ENCODE results near the gene HELZ2.
"Not testable (repeated sequence)": the region's sequence is repeated elsewhere in the genome, so short reads cannot be mapped to it uniquely, and the experiment has no call there.

The HELZ2 gene, protein sequence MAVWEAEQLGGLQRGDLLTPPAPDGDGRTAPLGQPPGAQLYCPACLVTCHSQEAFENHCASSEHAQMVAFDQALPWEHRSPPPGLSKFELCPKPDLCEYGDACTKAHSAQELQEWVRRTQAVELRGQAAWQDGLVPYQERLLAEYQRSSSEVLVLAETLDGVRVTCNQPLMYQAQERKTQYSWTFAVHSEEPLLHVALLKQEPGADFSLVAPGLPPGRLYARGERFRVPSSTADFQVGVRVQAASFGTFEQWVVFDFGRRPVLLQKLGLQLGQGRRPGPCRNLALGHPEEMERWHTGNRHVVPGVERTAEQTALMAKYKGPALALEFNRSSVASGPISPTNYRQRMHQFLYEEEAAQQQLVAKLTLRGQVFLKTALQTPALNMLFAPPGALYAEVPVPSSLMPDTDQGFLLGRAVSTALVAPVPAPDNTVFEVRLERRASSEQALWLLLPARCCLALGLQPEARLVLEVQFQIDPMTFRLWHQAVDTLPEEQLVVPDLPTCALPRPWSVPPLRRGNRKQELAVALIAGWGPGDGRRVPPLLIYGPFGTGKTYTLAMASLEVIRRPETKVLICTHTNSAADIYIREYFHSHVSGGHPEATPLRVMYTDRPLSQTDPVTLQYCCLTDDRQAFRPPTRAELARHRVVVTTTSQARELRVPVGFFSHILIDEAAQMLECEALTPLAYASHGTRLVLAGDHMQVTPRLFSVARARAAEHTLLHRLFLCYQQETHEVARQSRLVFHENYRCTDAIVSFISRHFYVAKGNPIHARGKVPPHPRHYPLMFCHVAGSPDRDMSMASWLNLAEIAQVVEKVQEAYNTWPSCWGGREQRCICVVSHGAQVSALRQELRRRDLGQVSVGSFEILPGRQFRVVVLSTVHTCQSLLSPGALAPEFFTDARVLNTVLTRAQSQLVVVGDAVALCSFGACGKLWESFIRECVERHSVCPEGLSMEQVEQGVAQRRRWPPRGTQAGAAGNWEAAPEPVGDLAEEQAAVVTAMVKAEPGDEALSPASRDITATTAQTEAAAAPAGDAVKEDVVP (N-terminal part only)

DNA sequence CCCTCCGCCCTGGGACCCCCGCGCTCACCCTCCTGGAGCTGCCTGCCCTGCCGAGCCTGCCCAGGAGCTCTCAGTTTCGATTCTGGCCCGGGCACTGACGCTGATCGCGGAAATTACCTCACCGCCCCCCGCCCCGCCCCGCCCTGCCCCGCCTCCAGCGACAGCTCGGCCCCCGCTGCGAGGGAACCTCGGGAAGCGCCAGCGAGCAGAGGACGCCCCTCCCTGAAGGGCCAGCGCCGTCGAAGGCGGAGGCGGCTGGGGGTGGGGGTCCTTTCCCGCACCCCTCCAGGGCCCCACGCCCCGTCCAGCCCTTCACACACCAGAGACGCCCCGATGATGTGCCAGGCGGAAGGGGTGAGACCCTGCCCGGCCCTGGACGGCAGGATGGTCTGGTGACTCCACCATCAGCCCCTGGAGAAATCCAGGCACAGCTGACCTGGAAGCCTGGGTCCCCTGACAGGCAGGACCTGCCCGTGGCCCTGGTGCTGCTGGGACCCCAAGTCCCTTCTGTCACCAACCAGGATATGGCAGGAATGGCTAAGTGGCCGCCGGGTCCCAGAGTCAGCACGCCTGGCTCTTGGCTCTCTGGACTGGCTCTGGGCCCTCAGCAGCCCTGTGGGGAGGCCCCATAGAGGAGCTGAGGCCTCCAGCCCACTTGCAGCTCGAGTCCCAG lies at the start of gene HELZ2:
TSS of gene HELZ2 (minus strand) at position 84 of the 673 bp plus-strand sequence. CDS start 1,854 bp downstream, outside the sequence.
- no peak for DNase-seq (ENCODE audit: low spot score)

DNA sequence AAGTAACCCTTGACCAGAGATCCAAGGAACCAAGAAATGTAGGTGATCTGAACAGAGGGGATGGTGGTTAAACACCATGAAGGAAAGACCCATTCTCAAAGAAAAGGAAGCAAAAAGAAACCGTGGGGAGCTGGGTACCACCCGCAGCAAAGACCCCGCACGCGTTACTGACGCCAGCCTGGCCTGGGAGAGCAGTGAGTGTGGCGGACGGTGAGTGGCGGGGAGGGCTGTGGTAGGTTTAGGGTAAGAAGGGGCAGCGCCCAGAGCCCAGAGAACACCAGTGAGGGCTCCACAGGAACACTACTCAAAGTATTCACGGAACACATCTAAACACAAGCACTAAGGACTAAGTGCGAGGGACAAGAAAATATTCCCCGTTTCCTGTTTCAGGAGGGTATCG lies 48.7 kb upstream of the HELZ2 start:
- DNase-seq (ENCODE audit: low spot score), result no peak

DNA sequence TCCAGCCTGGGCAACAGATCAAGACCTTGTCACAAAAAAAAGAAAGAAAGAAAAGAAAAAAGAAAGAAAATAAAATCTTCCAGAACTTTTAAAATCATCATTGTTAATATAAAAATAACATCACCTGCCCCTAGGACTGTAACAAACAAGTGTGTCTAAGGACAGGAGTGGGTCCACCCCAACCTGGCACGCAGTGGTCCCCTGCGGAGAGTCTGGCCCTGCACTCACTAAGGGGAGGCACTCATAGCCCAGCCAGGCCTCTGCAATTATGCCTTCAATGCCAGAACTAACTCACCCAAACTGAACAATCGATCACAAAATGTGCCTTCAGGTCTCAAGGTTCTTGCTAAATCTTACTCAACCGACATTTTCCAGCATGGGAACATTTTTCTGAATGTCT lies 48.1 kb upstream of the HELZ2 start:
- DNase-seq (ENCODE audit: low spot score), result no peak

DNA sequence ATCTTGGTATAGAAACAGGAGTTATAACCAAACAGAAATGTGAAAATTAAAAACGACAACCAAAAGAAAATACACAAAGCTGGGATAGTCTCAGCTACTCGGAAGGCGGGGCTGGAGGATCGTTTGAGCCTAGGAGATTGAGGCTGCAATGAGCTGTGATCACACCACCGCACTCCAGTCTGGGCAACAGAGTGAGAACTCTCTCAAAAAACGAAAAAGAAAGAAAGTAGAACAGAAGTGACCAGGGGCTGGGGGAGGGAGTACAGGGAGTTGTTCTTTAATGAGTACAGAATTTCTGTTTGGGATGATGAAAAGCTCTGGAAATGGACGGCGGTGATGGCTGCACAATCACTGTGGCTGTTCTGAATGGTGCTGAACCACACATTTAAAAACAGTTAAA lies 47.0 kb upstream of the HELZ2 start:
- DNase-seq (ENCODE audit: low spot score), result no peak

DNA sequence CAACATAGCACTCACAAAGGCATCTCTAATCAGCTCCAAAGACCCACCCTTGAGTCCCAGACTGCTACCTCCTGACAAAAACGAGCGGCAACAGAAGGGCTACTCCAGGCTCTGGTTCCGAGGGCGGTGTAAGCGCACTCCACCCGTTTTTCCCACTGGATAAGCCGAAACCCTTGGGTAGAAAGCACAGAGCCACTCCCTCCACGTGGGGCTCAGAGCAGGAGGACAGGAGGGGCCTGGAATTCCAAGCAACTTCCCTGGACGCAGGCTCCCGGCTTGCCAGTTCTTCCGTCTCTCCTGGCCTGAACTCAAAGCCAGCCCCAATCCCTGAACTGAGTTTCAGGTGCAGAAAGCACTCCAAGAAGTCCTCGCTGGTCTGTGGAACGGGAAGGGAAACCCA lies 45.5 kb upstream of the HELZ2 start:
- DNase-seq (ENCODE audit: low spot score), result no peak

DNA sequence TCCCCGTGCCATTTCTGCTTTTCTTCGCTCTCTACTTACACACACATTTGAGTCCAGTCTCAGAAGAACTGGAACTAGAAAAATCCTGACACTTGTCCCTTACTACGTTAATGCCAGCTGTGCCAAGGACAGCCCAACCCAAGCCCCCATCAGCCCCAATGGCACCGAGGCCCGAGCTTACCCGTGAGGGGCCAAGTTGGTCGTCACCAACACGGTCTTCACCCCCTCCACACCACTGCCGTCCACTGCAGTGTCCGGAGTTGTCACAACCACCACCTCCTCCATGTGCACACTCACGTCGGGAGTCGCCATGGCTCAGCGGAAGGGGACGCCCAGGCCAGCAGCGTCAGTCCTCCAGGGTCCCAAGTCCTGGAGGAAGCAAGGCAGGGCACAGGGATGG lies 45.0 kb upstream of the HELZ2 start:
- DNase-seq (ENCODE audit: low spot score), result no peak

DNA sequence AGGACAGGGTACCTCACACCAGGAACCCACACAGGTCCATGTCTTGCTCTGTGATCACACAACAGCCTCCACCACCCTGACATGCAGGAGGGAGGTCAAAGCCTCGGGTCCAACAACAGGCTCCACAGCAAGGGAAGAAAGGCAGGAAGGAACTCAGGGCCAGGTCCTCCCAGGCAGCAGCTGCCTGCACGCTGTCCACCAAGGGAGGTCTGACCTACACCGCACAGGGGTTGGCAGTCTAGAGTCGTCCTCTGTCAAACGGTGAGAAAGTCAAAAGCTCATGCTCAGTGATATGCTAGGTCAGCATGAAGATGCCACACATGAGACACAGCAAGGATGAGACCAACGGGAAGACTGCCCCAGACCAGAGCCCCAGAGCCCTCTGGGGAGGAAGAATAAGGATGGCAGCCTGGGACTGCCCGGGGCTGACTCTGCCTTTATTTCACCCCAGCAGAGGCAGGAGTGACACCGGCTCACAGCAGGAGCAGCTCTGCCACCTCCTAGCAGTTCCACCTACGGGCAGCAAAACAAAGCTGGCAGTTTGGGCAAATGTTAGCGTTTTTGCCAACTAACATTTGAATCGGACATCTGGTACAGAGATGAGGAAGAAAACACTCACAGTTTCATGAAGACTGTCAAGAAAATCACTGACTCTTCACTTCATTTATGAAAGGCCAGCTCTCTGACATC lies 44.4 kb upstream of the HELZ2 start:
- no peak for DNase-seq (ENCODE audit: low spot score)

DNA sequence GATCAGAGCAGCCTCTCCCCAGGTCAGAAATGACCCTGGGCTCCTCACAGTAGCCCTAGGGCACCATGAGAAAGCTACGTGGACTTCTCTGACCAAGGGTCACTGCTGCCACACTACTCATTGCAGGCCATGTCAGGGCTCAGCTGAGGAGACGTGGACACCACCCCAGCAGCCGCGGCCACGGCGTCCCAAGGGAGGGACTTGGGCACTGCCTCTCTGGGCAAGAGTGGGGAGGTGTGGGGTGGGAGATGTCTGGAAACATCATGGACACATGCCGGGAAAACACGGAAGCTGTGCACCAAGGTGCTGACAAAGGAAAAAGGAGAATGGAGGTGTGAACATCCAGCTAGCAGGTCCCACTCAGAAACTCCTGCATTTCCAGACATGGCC lies 43.8 kb upstream of the HELZ2 start:
- no peak for DNase-seq (ENCODE audit: low spot score)

DNA sequence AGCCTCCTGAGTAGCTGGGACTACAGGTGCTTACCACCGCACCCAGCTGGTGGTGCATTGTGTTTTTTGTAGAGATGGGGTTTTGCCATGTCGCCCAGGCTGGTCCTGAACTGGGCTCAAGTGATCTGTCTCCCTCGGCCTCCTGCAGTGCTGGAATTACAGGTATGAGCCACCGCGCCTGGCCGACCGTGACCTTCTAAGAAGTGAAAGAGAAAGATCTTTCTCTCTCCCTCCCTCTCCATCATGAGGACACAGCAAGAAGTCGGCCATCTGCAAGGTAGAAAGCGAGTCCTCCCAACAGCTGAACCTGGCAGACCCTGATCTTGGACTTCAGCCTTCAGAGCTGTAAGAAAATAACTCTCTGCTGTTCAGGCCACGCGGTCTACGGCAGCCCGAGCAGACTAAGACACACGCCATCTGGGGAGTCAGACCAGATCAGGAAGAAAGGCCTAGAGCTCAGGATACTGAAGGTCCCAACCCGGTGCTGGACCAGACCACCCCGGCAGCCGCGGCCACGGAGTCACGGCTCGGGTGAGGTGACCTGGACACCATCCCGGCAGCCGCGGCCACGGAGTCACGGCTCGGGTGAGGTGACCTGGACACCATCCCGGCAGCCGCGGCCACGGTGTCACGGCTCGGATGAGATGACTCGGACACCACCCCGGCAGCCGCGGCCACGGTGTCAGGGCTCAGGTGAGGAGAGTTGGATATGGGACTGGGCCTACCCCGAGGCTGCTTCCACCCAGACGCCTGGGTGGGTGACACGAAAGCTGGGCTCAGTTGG lies 43.2 kb upstream of the HELZ2 start:
- DNase-seq (ENCODE audit: low spot score), result no peak

DNA sequence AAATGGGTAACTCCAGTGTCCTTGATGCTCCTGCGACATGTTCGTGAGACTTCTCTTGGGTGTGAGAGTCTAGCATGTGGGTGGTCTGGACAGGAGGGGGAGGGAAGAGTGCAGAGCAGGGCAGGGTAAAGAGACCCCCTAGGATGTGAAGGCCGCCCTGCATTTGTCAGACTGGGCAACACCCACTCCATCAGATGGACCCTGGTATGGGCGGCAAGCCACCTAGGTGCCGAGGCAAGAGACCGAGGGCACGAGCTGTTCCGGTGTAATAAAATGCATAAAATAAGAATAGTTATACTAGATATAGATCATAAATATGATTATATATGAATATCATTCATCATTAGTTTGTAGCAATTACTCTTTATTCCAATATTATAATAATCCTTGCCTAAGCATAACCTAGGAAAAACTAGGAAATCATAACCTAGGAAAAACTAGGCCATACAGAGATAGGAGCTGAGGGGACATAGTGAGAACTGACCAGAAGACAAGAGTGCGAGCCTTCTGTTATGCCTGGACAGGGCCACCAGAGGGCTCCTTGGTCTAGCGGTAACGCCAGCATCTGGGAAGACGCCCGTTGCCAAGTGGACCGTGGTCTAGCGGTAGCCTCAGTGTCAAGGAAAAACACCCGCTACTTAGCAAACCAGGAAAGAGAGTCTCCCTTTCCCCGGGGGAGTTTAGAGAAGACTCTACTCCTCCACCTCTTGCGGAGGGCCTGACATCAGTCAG lies 40.0 kb upstream of the HELZ2 start:
- DNase-seq (ENCODE audit: low spot score), result not testable (repeated sequence)

DNA sequence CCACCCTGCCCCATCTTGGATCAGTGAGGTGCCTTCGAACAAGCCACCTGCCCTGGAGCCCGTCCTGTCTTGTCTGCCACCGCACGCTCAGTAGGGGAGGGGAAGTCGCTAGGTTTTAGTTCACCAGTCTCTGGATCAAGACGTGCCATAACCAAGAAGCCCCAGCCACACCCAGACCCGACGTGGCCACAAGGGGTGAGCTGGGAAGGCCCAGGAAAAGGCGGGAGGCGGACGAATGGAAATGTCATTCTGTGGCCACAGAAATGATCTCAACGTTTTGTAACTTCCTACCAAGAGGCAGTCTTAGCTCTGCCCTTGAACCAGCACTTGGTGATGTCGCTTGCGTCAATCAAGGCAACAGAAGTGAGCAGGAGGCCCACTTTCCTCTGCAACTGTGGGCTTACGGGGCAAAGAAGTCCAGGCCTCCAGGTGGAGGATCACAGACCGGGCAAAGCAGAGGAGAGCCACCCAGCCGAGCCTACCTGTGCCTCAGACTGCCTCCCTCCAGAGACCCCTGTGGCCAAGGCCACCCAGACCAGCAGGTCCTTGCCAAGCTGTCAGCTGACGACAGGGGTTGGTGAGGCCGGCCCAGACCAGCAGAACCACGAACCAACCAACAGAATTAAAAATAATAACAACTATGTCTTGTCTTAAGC lies 38.4 kb upstream of the HELZ2 start:
- no peak for DNase-seq (ENCODE audit: low spot score)

DNA sequence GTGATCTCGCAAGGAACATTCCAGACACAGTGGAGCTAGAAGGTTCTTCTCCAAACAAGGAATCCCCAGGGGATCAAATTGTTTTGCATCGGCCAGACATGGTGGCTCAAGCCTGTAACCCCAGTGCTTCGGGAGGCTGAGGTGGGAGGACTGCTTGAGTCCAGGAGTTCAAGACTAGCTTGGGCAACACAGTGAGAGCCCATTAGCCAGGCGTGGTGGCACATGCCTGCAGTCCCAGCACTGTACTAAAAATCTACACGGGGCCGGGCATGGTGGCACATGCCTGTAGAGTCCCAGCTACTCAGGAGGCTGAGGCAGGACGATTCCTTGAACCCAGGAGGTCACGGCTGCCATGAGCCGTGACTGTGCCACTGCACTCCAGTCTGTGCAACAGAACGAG lies 37.6 kb upstream of the HELZ2 start:
- no peak for DNase-seq (ENCODE audit: low spot score)

DNA sequence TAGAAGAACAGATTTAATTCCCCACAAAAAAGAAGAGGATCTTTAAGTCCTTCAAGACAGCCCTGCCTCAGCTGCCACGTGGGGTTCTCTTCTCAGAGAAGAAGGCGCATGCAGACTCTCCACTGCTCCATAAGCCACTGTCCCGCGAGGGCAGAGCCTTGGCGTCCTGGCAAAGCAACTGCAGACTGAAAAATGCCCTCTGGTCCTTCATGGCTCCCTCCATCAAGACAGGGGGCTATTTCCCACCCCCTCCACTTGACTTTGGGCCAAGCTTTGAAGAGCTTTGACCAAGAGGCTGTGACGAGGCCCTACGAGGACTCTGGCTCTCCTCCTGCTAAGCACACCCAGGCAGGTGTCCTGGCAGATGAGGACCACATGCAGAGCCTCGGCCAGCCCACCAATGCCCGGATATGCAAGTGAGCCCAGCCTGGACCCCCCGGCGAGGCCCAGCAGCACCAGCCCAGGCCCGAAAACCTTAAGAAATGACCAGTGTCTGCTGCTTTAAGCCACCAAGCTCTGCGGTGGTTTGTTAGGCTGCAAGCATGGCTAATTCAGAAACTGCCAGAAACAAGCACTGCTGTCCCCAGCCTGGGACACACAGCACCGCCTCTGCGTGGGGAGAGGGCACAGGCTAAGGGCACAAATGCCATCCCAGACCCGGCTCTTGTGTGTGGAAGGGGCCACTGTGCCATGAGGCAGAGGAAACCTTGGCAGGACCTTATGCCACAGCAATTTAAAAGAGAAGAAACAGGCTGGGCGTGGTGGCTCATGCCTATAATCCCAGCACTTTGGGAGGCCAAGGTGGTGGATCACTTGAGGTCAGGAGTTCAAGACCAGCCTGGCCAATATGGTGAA lies 36.8 kb upstream of the HELZ2 start:
- no peak for DNase-seq (ENCODE audit: low spot score)

DNA sequence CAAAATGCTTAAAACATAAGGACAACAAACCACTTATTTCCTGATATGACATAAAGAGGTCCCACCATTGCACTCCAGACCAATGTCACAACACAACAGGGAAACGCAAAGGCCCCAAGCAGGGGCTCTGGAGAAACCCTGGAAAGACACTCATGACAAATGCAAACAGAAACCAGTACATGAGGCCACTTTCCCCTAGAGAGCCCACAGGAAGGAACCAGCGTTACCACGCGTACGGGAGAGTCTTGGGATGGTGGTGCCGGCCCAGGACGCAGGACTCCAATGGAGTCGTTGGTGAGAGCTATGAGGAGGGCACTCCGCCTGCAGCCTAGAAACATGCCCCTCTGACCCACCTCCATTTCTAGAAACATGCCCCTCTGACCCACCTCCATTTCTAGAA lies 32.6 kb upstream of the HELZ2 start:
- no peak for DNase-seq (ENCODE audit: low spot score)

DNA sequence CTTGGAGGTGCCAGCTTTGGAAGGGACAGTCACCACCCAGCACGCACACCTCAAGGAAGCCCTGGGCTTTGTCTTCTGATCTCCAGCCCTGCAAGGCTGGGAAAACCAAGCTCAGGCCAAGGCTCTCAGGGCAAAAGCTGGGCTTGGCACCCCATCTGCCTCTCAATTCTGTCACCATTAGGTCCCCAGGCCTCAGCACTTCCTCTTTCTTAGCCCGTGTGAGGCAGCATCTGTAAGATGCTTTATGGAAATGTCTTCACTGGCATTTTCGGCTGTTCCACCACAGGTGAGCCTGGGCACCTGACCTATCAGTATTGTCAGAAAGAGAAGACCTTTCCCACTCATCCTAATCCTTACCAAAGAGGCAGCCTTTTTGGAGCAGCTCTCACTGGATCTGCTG lies 28.3 kb upstream of the HELZ2 start:
- no peak for DNase-seq (ENCODE audit: low spot score)

DNA sequence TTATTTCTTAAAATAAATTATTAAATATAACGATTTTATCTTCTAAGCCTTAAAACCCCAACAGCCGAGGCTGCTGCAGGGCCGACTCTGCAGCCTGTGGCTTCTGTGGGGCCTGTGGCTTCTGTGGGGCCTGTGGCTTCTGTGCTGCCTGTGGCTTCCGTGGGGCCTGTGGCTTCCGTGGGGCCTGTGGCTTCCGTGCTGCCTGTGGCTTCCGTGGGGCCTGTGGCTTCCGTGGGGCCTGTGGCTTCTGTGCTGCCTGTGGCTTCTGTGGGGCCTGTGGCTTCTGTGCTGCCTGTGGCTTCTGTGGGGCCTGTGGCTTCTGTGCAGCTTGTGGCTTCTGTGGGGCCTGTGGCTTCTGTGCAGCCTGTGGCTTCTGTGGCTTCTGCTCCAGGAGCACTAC lies 27.6 kb upstream of the HELZ2 start:
- not testable (repeated sequence) for DNase-seq (ENCODE audit: low spot score)

DNA sequence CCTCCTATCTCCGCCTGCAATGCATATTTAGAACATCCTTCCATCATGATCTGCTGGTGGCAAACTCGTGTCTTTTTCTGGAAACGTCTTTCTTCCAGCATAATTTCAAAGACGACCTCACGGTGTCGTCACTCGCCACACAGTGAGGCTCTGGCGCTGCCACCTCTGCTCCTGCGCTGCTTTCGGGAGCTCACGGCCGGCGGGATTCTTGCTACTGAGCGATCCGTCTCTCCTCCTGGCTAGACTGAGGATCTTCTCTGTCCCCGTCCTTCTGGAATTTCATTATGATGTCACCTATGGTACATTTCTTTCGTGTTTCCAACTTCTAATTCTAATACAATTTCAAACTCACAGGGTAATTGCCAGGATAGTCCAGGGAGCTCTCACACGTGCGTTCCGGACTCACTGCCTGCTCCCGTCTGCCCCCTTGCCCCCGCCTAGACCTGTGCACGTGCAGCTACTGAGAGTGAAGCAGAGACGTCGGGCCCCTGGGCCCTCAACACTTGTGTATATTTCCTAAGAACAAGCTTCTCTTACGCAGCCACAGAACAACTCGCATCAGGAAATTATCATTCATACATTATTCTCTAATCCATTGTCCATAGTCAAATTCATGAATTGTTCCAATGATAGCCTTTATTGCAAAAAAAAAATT lies 25.5 kb upstream of the HELZ2 start:
- no peak for DNase-seq (ENCODE audit: low spot score)
